K562 (cell line): Measurements from ENCODE around the gene TMEM184B. TPM values are rescaled to one million over a fixed set of nuclear protein-coding genes. Genes with fewer than 3 reads are reported as not detected.

ENCODE experiments used
- CBFA2T3 ChIP-seq: fragments of 450-650 bp; IDR thresholded peaks from 2 replicates; pipeline ENCODE4 v1.6.1; 2017
- DPF2 ChIP-seq: fragments of 450-650 bp; IDR thresholded peaks from 2 replicates; pipeline ENCODE4 v1.6.1; 2016
- PRDM10 ChIP-seq: fragments of 450-650 bp; IDR thresholded peaks from 2 replicates; pipeline ENCODE4 v1.6.1; 2018; ENCODE audit not compliant: partially characterized antibody
- REST ChIP-seq, 2 experiments: fragments of 450-650 bp; formaldehyde crosslinking in 1 of 2; IDR thresholded peaks; 2 replicates each; pipeline versions ENCODE4 v1.4.0 to v1.6.1; 2014 to 2020; ENCODE audit warnings: mild to moderate bottlenecking in 2 of 2, borderline replicate concordance in 1 of 2, low read depth in 1 of 2
- TCF3 ChIP-seq: sonication (generic); formaldehyde crosslinking; IDR thresholded peaks from 2 replicates; pipeline ENCODE4 v1.4.0; 2020; ENCODE audit warnings: mild to moderate bottlenecking, missing genetic modification reagents
- polyA plus RNA-seq, 8 experiments: library from polyadenylated mRNA; depleted of rRNA in 4 of 8; stranded (reverse) in 5 of 8; unstranded in 3 of 8; fragments of >200 nt; fragmentation: Nextera tagmentation in 2 of 8; fragmentation: Illumina TruSeq in 1 of 8; extraction: Ambion mirVana in 2 of 8; extraction: Trizol in 1 of 8; gene quantifications; 2 replicates each; pipeline versions ENCODE4 v1.2.1 to v1.2.3, GENCODE V29; 2011 to 2014; ENCODE audit warnings: inconsistent platforms in 1 of 8, missing spikeins in 1 of 8
- total RNA-seq, 7 experiments: library from RNA; depleted of rRNA in 6 of 7; stranded (reverse); fragments of >200 nt in 6 of 7; fragmentation: Illumina TruSeq in 2 of 7; extraction: Trizol in 2 of 7; gene quantifications; 2 replicates each; pipeline versions ENCODE4 v1.2.1 to v1.2.3, GENCODE V29; 2011 to 2021; ENCODE audit warnings: low replicate concordance in 1 of 7

Gene TMEM184B
- total and polyA plus RNA-seq, 9 of the 15 experiments (the other 6 are each of a cell fraction or from before 2014, with no cell fraction given) = 0.31 to 25.1 (median 6.2) TPM

- TF ChIP-seq REST (IDR thresholded peaks at IDR 0.05; ENCODE audit: borderline replicate concordance) (peak; percentile 27), REST (CRISPR knock-in tag; IDR thresholded peaks at IDR 0.05; ENCODE audit: low read depth) (no peak), PRDM10 (peak; percentile 63), CBFA2T3 (peak; percentile 38; the same call in 1 of the 2 replicates), TCF3 (CRISPR knock-in tag) (peak; percentile 15; the same call in 1 of the 2 replicates), DPF2 (0 out of 2 replicates have a peak, but pooled peaks have one; percentile 33)
Measured at GRCh38 chr22:38285018-38285417, 12.2 kb upstream of the TMEM184B start (continued).
